ENCODE measurements around the gene CTXND1.

- no peak for TF ChIP-seq CTCF (conservative IDR thresholded peaks at IDR 0.05; ENCODE audit: low read length)
- no peak for TF ChIP-seq EZH2phosphoT487 (IDR thresholded peaks at IDR 0.05; ENCODE audit: borderline replicate concordance, low read depth, low read length)
Observed at GRCh38 chr15:80202641-80203360, 49.2 kb downstream of the CTXND1 start.

Data from OCI-LY7 (cell line).